SHP77 treated with DMSO at 0.1 percent for 48 hours (cell line): Measurements from ENCODE around the gene BFSP1.

ENCODE experiments used
- DNase-seq: peaks from one replicate; lab custom pipeline; 2025; lab: John Stamatoyannopoulos, UW

The BFSP1 gene

GRCh38 chr20:17530716-17531664 is at the start of gene BFSP1:
Gene BFSP1, minus strand, starts transcription at chr20:17531379. Its CDS starts 50 bp downstream, at chr20:17531329.
- peak; percentile 85 for DNase-seq

- no peak for DNase-seq
Observed at GRCh38 chr20:17580895-17581294, 49.7 kb upstream of the BFSP1 start.

DNA sequence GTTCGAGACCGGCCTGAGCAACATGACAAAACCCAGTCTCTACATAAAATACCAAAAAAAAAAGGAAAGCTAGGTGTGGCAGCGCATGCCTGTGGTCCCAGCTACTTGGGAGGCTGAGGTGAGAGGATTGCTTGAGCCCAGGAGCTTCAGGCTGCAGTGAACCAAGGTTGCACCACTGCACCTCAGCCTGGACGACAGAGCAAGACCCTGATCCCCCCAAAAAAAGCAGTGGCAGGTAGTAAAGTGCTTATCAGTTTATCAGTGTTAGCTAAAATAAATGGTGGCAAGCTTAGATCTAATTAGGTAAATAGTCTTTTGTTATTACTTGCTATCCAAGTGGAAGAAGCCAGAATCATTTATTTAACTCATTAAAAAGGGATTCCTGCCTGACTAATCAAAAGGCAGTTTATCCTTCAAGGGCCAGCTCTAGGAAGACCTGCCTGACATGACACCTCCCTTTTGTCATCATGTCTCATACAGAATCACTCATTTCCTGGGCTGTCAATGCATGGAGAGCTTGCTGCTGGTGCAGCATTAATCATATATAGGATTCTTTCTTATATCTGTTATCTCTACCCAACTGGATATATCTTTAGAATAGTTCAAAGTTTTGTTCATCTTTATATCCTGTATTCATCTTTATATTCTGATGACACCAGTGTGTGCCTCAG is 48.3 kb upstream of the BFSP1 start:
- no peak for DNase-seq

DNA sequence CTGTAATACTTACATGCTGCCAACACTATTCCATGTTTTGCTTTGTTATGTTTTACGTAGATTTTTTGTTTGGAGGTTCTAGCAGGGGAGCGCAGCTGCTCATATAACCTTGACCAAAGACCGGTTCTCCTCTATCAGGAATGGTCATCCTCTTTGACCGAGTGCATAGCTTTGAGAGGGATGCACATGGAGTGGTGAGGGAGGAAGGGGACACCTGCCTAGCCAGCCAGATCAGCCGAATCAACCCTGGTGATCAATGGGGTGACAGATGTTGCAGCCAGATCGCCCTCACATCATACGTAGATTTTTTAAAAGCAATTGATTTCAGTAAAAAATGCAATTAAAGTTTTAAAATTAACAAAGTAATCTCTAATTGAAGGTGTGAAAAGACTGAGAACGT is 45.0 kb upstream of the BFSP1 start:
- DNase-seq, result no peak

- no peak for DNase-seq
Observed at GRCh38 chr20:17573463-17573862, 42.3 kb upstream of the BFSP1 start.

DNA sequence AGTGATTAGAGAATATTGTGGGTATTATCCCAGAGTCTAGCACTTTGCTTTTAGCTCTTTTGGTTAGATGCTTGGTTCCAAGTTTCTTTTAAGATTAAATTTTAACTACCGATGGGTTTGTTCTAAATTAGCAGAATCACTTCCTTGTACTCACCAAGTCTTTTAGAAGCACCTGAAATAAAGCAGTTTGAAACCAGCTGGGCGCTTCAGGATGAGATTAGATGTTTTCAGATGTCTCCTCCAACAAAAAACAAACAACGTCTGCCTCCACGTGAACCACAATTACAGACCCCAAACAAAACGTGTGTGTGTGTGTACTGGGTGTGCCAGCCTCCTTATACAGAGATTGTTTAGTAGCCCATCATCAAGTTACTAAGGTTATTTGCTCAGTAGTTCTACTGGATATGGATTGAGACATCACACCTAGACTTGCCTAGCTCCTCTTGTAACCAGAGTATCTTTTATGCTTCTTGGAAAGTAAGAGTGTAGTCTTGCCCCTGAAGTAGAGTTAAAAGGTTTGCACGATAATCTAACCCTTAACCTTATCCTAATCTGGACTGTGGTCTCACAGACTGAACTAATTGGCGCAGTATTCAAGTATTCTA is 41.0 kb upstream of the BFSP1 start:
- DNase-seq, result no peak

DNA sequence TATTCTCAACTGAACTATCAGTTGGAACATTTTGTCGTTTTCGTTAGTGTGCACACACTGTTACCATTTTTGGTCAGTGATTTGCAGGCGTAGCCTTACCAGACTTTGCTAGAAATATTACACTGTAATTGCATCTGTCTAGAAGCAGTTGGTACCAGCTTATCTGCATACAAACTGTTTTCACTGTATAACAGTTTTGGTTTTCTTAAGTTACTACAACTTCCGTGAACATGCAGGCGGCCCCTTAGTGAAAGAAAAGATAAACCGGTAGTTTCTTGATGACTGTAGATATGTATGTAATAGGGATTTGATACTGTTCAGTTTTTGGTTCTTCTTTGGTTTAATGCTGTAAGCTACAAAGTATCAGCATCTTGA is 40.0 kb upstream of the BFSP1 start:
- no peak for DNase-seq

GRCh38 chr20:17570347-17571152 is 39.4 kb upstream of the BFSP1 start:
- DNase-seq, result peak; percentile 33

DNA sequence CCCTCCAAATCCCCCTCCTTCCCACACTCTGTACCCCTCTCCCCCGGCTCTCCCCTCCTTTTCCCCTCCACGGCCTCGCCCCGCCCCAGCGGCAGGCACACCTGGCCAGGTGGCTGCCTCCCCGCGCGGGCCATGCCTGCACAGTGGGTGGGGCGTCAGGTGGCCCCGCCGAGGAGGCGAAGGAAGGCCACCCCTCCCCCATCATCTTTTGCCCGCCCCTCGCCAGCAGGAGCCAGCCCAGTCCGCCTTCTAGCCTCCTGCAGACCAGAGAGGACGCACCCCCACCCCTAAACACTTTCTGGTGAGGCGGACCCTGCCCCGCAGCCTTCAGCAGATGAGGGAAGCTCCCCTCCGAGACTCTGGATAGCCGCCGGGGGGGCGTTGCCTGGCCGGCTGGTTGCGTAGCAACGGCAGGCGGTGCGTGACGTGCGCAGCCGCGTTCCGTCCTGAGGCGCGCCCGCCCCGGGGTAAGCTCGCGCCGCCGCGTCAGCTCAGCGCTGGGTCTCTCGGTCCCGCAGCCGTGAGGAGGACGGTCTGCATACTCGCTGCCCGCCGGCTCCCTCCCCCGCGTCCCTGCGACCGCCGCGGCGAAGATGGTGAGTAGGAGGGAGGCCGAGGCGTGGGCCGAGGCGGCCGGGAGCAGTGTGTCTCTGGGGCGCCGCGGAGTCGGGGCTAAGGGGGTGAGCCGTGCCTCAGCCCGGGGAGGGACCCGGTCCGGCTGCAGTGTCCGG is 38.6 kb upstream of the BFSP1 start, which contains the start of gene DSTN:
Gene DSTN (plus strand): TSS at position 460 of the 731 bp plus-strand sequence. CDS start 134 bp downstream, at position 594.
- peak; percentile 93 for DNase-seq

DNA sequence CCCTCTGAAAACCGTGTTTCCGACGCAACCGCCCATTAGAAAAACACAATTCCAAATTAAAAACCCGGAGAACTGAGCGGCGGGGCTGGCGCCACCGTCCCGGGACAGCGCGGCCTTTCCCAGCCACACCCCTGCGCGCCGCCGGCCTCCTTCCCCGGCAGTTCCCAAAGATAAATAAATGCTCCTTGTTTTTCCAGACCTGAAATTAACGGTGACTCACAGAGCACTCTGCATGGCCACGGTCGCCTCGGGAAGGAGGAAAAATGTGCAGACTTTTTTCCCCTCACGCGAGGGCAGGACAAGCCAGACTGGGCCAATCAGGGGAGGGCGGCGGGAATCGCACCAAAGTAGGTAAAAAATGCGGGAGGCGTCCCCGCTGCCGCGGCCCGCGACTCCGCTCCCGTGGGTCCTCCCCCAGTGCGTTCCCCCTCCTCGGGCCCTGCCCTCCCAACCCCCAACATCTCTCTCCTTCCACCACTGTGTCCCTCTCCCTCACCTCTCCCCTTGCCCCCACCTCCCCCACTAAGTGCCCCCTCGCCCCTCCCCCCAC is 37.9 kb upstream of the BFSP1 start:
- DNase-seq, result peak; percentile 59

GRCh38 chr20:17568045-17568788 is 37.0 kb upstream of the BFSP1 start:
- no peak for DNase-seq

DNA sequence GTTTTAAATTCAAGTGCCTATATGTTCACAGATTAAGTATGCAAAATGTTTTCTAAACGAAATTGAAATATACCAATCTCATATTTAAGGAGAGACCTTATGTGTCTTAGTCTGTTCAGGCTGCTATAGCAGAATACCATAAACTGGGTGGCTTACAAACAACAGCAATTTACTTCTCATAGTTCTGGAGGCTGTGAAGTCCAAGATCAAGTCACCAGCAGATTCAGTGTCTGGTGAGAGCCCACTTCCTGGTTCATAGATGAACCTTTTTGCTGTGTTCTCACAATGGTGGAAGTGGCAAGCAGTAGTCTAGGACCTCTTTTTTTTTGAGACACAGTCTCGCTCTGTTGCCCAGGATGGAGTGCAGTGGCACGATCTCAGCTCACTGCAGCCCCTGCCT is 35.2 kb upstream of the BFSP1 start:
- DNase-seq, result no peak

DNA sequence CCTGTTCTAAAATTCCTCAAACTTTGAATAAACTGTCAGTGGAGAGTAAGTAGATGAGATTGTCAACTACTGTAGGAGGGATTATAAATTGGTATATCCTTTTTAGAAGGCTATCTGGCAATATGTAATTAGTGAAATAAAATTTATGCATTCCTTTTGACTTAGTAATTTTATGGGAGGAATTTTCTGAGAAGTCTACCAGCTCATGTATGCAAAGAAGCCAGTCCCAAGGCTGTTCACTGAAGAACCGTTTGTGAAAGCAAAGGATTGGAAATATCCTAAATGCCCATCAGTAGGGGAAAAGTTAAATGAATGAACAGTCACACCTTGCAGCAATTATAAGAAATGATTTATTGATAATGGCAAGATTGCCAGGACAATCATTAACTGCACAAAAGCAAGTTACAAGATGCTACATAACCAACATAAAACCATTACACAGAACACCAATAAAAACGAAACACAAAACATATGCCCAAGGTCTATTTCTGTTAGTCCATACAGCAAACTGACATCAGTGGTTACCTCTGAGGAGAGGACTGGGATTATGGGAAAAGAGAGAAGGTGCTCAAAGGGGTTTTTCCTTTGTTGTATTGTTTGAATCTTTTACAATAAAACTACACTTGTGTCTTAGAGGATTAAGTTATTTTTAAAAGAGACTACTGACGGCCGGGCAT is 34.1 kb upstream of the BFSP1 start:
- no peak for DNase-seq

- no peak for DNase-seq
Observed at GRCh38 chr20:17562804-17563305, 31.7 kb upstream of the BFSP1 start.

DNA sequence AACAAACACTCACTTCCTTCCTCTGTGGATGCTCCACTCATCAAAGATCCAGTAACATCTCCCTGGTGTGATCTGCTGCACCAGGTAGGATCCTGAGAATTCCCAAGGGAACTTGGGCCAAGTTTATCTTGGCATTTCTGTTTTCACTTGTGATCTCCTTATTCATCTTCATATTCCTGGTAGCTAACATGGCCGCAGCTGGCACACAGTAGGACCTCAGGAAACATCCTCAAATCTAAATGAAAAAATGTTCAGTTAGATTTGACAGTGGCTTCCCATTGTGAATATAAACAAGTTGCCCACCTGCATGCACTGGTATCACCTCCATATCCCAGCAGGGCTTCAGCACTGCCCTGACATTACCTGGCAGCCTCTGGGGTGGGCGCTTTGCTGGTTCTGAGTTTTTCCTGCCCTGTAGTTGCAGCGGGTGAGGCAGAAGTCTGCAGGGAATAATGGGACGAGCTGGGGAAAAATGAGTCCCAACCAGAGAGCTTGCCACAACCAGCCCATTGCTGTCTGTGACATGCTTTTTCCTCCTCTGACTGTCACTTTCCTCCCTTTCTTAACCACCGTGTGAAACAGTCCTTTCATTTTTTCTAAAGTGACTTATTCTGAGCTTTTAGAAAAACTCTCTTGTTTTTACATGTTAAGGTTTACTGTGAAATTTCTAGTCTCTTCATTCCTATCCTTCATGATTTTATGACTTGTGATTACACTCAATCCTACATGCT is 29.3 kb upstream of the BFSP1 start:
- DNase-seq, result no peak

- DNase-seq, result no peak
Observed at GRCh38 chr20:17559338-17559737, 28.2 kb upstream of the BFSP1 start.

DNA sequence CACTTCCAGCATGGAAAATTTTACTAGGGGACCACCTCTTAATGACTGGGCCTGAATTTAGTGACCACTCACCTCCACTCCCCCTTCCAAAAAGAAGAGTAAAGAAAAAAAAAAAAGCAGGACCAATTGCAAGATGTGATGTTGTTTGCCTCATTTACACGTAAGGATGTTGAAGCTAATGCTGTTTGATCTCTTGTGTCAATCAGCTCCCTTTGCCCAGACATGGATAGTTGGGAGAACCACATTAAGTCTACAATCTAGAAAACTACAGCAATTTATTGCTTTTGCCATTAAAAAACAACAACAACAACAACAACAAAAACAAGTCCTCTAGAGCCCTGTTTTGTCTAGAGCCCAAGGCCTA is 27.7 kb upstream of the BFSP1 start:
- DNase-seq, result no peak

- peak; percentile 36 for DNase-seq
Observed at GRCh38 chr20:17558154-17558940, 27.2 kb upstream of the BFSP1 start.
